ENCODE data around the gene DPAGT1. TPM values are rescaled to one million over a fixed set of nuclear protein-coding genes. Genes with fewer than 3 reads are reported as not detected.

The DPAGT1 gene
- total RNA-seq, 4 donors from 2014 or later, result 12.6 to 47.9 (median 19.6) TPM

DNA sequence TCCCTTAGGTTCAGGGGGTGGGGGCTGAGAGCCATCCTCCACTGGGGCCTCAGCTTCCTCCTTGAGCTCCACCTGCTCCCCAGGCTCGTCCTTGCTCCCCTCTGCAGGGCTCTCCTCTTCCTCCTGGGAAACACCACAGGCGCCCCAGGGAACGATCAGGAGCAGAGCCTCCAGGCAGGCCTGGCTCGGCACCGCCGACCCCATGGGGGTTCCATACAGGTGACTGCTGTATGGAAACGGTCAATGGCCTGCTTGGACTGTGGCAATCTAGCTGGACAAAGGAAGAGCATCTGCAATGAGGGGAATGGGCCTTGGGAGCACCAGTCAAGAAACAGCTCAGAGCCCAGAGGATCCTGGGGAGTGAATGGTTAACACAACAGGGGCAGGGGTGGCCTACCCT lies 52.6 kb downstream of the DPAGT1 start:
- TF ChIP-seq, protein P1, sequence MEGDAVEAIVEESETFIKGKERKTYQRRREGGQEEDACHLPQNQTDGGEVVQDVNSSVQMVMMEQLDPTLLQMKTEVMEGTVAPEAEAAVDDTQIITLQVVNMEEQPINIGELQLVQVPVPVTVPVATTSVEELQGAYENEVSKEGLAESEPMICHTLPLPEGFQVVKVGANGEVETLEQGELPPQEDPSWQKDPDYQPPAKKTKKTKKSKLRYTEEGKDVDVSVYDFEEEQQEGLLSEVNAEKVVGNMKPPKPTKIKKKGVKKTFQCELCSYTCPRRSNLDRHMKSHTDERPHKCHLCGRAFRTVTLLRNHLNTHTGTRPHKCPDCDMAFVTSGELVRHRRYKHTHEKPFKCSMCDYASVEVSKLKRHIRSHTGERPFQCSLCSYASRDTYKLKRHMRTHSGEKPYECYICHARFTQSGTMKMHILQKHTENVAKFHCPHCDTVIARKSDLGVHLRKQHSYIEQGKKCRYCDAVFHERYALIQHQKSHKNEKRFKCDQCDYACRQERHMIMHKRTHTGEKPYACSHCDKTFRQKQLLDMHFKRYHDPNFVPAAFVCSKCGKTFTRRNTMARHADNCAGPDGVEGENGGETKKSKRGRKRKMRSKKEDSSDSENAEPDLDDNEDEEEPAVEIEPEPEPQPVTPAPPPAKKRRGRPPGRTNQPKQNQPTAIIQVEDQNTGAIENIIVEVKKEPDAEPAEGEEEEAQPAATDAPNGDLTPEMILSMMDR (IDR thresholded peaks at IDR 0.05; ENCODE audit: low read depth), result no peak

DNA sequence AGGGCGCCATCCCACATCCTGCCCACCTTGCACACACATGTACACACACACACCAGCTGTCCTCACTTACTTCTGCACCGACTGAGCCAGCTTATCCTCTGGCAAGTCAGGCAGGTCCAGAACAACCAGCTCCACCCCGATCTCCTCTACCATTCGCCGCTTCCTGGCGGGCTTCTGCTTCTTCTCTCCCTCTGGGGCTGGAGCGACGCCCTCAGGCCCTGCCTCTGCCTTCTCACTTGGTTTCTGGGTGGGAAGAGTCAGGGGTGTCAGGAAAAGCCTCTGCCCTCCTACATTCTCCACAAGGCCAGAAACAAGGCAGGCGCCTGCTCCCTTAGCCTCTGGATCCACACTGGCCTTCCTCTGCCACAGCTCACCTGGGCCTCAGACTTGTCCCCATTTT lies 53.0 kb downstream of the DPAGT1 start:
- TF ChIP-seq, protein P1 (IDR thresholded peaks at IDR 0.05; ENCODE audit: low read depth), result no peak

DNA sequence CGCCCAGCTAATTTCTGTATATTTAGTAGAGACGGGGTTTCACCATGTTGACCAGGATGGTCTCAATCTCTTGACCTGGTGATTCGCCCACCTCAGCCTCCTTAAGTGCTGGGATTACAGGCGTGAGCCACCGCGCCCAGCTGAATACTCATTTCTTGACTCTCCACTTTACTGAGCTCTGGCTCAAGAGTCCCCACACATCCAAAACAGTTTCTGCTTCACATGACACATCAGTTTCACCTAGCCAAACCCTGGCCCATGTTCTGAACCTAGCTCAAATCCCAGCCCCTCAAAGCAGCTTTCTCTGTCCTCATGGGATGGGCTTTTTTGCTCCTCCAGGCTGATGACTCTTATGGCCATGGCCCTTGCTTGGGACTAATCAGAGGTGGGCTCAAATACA lies 54.4 kb downstream of the DPAGT1 start:
- TF ChIP-seq, protein P1 (IDR thresholded peaks at IDR 0.05; ENCODE audit: low read depth), result no peak

Other genes with a start within 250 kb of the DPAGT1 start
- gene CXCR5, start 218.0 kb downstream of the DPAGT1 start, total RNA-seq, result under 1 TPM in 1 of 4 donors, not detected in 3; 0.16 TPM
- 10 to 100 TPM in 2 of 4 donors, 1 to 10 TPM in 2; 5.9 to 49.9 (median 11.2) TPM for gene BCL9L, start 175.9 kb downstream of the DPAGT1 start, total RNA-seq
- gene UPK2, start 145.6 kb downstream of the DPAGT1 start, total RNA-seq, result not detected
- gene FOXR1, start 130.1 kb downstream of the DPAGT1 start, total RNA-seq, result not detected
- 100 to 1,000 TPM in 1 of 4 donors, 10 to 100 TPM in 3; 39.0 to 114 (median 54.9) TPM for gene CENATAC, start 103.7 kb downstream of the DPAGT1 start, total RNA-seq
- 1,000 to 10,000 TPM in 3 of 4 donors, 100 to 1,000 TPM in 1; 986 to 3,365 (median 1,501) TPM for gene RPS25, start 83.5 kb downstream of the DPAGT1 start, total RNA-seq
- gene TRAPPC4, start 83.1 kb downstream of the DPAGT1 start, total RNA-seq, result 10 to 100 TPM; 38.9 to 77.8 (median 42.8) TPM
- 10 to 100 TPM in 3 of 4 donors, 1 to 10 TPM in 1; 8.8 to 19.9 (median 17.4) TPM for gene SLC37A4, start 71.0 kb downstream of the DPAGT1 start, total RNA-seq
- gene HYOU1, start 44.6 kb downstream of the DPAGT1 start, total RNA-seq, result 10 to 100 TPM; 32.0 to 49.2 (median 39.9) TPM
- 10 to 100 TPM; 34.8 to 43.4 (median 39.4) TPM for gene VPS11, start 34.0 kb downstream of the DPAGT1 start, total RNA-seq
- 10 to 100 TPM in 2 of 4 donors, 1 to 10 TPM in 2; 6.2 to 27.5 (median 10.0) TPM for gene HMBS, start 17.0 kb downstream of the DPAGT1 start, total RNA-seq
- 10 to 100 TPM in 2 of 4 donors, 1 to 10 TPM in 2; 6.2 to 12.1 (median 9.6) TPM for gene C2CD2L, start 5.5 kb upstream of the DPAGT1 start, total RNA-seq
- 10 to 100 TPM; 13.4 to 21.3 (median 17.9) TPM for gene HINFP, start 19.7 kb upstream of the DPAGT1 start, total RNA-seq
- not detected for gene ABCG4, start 47.2 kb upstream of the DPAGT1 start, total RNA-seq
- 10 to 100 TPM; 10.9 to 27.3 (median 14.2) TPM for gene NLRX1, start 66.9 kb upstream of the DPAGT1 start, total RNA-seq
- under 1 TPM in 3 of 4 donors, not detected in 1; 0.19 to 0.51 (median 0.22) TPM for gene NHERF4, start 83.6 kb upstream of the DPAGT1 start, total RNA-seq
- 10 to 100 TPM; 18.1 to 27.4 (median 22.2) TPM for gene CBL, start 104.5 kb upstream of the DPAGT1 start, total RNA-seq
- 1,000 to 10,000 TPM in 2 of 4 donors, 100 to 1,000 TPM in 2; 655 to 1,853 (median 1,046) TPM for gene MCAM, start 215.3 kb upstream of the DPAGT1 start, total RNA-seq
- gene RNF26, start 232.7 kb upstream of the DPAGT1 start, total RNA-seq, result 10 to 100 TPM; 10.2 to 15.1 (median 11.7) TPM
- 10 to 100 TPM; 10.6 to 41.2 (median 29.8) TPM for gene C1QTNF5, start 239.0 kb upstream of the DPAGT1 start, total RNA-seq
- gene MFRP, start 244.9 kb upstream of the DPAGT1 start, total RNA-seq, result not detected